Calu3 (cell line): Measurements from ENCODE around the gene NR2F1. TPM values are rescaled to one million over a fixed set of nuclear protein-coding genes. Genes with fewer than 3 reads are reported as not detected.

Experiments used
- BruUV-seq: library from RNA; stranded (reverse); fragments of 400-500 nt; replicated peaks from 2 replicates; lab custom pipeline; 2021; lab: Mats Ljungman, UMichigan
- CTCF ChIA-PET: fragments of 300-600 bp; sonication (Branson Sonifier 250); formaldehyde crosslinking; loops from one replicate; lab custom pipeline; 2022; ENCODE audit warnings: antibody characterized with exemption; lab: Charles Lee
- DNase-seq: peaks from one replicate; pipeline ENCODE4 v3.0.0; 2022
- H3K27ac Mint-ChIP-seq: one replicate; pipeline ENCODE4 v1.8.0; 2022; ENCODE audit warnings: mixed read lengths; ENCODE audit not compliant: unreplicated experiment
- H3K27me3 Mint-ChIP-seq: one replicate; pipeline ENCODE4 v1.8.0; 2022; ENCODE audit warnings: mixed read lengths; ENCODE audit not compliant: unreplicated experiment
- H3K36me3 Mint-ChIP-seq: one replicate; pipeline ENCODE4 v1.8.0; 2022; ENCODE audit warnings: mild to moderate bottlenecking, moderate library complexity, mixed read lengths; ENCODE audit not compliant: insufficient read depth, unreplicated experiment
- H3K4me1 Mint-ChIP-seq: one replicate; pipeline ENCODE4 v1.8.0; 2022; ENCODE audit warnings: mild to moderate bottlenecking, low read depth, mixed read lengths; ENCODE audit not compliant: unreplicated experiment
- H3K4me3 Mint-ChIP-seq: one replicate; pipeline ENCODE4 v1.8.0; 2022; ENCODE audit warnings: mild to moderate bottlenecking, low read depth, moderate library complexity, mixed read lengths; ENCODE audit not compliant: unreplicated experiment
- H3K9me3 Mint-ChIP-seq: one replicate; pipeline ENCODE4 v1.8.0; 2022; ENCODE audit warnings: low read depth, mixed read lengths; ENCODE audit not compliant: unreplicated experiment
- intact Hi-C: fragments of 100-400 bp; cut with micrococcal nuclease; formaldehyde crosslinking; loops from one replicate; pipeline ENCODE4 v1.10.0; 2022; ENCODE audit not compliant: unreplicated experiment
- total RNA-seq: library from RNA; stranded (reverse); gene quantifications from 2 replicates; pipeline ENCODE4 v1.2.3, GENCODE V29; 2022
- TF ChIP-seq, protein P1 (sequence below): fragments of 200-600 bp; IDR thresholded peaks from one replicate; pipeline ENCODE4 v1.8.0; 2022; ENCODE audit warnings: antibody characterized with exemption; ENCODE audit not compliant: unreplicated experiment

The NR2F1 gene
- total RNA-seq, 1 experiment from 2014 or later = 29.1 TPM

DNA sequence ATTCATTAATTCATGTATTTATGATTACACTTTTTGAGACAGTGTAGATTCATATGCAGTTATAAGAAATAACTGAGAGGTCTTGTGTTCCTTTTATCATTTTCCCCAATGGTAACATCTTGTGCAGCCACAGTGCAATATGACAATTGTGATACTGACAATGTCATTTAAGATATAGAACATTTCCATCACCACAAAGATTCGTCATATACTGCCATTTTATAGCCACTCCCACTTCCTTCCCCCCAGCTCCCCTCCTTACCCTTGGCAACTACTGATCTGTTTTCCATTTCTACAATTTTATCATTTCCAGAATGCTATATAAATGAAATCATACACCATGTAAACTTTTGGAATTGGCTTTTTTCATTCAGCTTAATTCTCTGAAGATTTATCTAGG lies 53.8 kb downstream of the NR2F1 start:
- H3K27me3 Mint-ChIP-seq = no peaks in the 10 kb centered on the region
- H3K4me1 Mint-ChIP-seq = no peaks in the 10 kb centered on the region
- H3K27ac Mint-ChIP-seq = no peak overlapping the region
- no TSS peak for BruUV-seq
- TF ChIP-seq, protein P1, sequence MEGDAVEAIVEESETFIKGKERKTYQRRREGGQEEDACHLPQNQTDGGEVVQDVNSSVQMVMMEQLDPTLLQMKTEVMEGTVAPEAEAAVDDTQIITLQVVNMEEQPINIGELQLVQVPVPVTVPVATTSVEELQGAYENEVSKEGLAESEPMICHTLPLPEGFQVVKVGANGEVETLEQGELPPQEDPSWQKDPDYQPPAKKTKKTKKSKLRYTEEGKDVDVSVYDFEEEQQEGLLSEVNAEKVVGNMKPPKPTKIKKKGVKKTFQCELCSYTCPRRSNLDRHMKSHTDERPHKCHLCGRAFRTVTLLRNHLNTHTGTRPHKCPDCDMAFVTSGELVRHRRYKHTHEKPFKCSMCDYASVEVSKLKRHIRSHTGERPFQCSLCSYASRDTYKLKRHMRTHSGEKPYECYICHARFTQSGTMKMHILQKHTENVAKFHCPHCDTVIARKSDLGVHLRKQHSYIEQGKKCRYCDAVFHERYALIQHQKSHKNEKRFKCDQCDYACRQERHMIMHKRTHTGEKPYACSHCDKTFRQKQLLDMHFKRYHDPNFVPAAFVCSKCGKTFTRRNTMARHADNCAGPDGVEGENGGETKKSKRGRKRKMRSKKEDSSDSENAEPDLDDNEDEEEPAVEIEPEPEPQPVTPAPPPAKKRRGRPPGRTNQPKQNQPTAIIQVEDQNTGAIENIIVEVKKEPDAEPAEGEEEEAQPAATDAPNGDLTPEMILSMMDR = no peak
- no peaks in the 10 kb centered on the region for H3K36me3 Mint-ChIP-seq
- DNase-seq = no peak
- H3K9me3 Mint-ChIP-seq = no peaks in the 10 kb centered on the region
- no peak overlapping the region for H3K4me3 Mint-ChIP-seq
- intact Hi-C loops = no loop called here
- CTCF ChIA-PET = no interaction called here

DNA sequence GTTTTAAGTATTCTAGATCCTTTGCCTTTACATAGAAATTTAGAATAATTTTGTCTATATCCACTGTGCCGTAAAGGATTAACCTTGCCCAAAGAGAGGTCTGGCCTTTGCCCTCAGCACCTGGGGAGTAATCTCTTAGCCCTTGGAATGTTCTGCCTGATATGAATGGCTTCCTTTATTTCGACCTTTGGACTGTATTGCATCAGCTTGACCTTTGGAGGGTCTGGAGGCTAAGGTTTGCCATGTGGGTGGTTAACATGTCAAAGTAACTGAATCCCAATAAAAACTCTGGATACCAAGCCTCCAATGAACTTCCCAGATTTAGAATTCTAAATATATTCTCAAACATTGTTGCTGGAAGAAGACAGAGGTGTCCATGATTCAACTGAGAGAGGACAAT lies 54.7 kb downstream of the NR2F1 start:
- BruUV-seq = no TSS peak
- no peaks in the 10 kb centered on the region for H3K9me3 Mint-ChIP-seq
- CTCF ChIA-PET = interaction anchor here (0.6 kb wide), 1 partner anchor 51 kb away, joined by 5 read pairs; no protein-coding TSS in a partner anchor

DNA sequence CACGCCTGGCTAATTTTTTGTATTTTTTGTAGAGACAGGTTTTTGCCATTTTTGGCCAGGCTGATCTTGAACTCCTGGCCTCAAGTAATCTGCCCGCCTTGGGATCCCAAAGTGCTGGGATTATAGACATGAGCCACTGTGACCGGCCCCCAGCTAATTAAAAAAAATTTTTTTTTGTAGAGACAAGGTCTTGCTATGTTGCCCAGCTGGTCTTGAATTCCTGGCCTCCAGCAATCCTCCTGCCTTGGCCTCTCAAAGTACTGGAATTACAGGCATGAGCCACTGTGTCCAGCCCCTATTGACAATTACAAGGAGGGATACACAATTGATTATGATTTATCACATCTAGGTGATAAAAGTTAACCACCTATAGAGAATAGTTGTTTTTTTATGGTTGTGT lies 59.5 kb downstream of the NR2F1 start:
- no peaks in the 10 kb centered on the region for H3K9me3 Mint-ChIP-seq
- CTCF ChIA-PET = interaction anchor here (0.8 kb wide), 1 partner anchor 12 kb away, joined by 4 read pairs; no protein-coding TSS in a partner anchor
- intact Hi-C loops = no loop called here
- no peaks in the 10 kb centered on the region for H3K27me3 Mint-ChIP-seq
- TF ChIP-seq, protein P1 = no peak
- DNase-seq = no peak
- no TSS peak for BruUV-seq
- H3K4me1 Mint-ChIP-seq = no peaks in the 10 kb centered on the region
- H3K27ac Mint-ChIP-seq = no peak overlapping the region
- no peak overlapping the region for H3K4me3 Mint-ChIP-seq
- no peaks in the 10 kb centered on the region for H3K36me3 Mint-ChIP-seq

More for the DNA sequence above, 54.7 kb downstream of the NR2F1 start:
- H3K36me3 Mint-ChIP-seq = no peaks in the 10 kb centered on the region
- no peak overlapping the region for H3K27ac Mint-ChIP-seq
- H3K4me3 Mint-ChIP-seq = no peak overlapping the region
- no peaks in the 10 kb centered on the region for H3K4me1 Mint-ChIP-seq
- no peak for DNase-seq
- intact Hi-C loops = no loop called here
- TF ChIP-seq, protein P1 = no peak
- H3K27me3 Mint-ChIP-seq = no peaks in the 10 kb centered on the region

Other genes starting within 250 kb of the NR2F1 start
- 16.8 and 20.9 TPM in 2 replicates for gene NR2F1-AS1, start 2.0 kb upstream of the NR2F1 start, total RNA-seq
- 1.4 and 2.0 TPM in 2 replicates for gene POU5F2, start 158.4 kb downstream of the NR2F1 start, total RNA-seq